ENCODE measurements around the gene MMD2.

Gene MMD2

DNA sequence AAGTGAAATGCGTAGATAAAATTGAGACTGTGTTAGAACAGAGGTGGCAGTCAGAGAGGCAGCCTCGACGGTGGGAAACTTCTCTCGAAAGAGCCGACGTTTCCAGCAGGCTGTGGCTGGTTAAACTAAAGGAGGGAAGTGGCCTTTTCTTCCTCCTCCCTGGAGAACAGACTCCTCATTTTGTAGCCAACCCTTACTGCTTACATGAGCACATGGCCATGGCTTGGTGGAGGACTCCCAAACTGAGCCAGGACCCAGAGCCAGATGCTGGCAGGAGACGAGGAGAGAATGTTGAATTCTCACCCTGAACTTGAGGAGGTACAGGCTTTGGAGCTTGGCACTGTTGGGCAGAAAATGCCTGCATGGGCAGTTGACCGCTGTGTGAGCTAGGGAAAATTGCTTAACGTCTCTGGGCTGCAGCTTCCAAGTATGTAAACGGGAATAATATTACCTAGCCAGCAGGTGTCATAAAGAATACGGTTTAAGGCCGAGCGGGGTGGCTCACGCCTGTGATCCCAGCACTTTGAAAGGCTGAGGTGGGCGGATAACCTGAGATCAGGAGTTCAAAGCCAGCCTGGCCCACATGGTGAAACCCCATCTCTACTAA, 24.5 kb downstream of the MMD2 start:
- H3K27me3 ChIP-seq (ENCODE audit: control insufficient read depth in 1 of 2, insufficient read depth in 2 of 2, low read length in 2 of 2) = no peaks in the 10 kb centered on the region

DNA sequence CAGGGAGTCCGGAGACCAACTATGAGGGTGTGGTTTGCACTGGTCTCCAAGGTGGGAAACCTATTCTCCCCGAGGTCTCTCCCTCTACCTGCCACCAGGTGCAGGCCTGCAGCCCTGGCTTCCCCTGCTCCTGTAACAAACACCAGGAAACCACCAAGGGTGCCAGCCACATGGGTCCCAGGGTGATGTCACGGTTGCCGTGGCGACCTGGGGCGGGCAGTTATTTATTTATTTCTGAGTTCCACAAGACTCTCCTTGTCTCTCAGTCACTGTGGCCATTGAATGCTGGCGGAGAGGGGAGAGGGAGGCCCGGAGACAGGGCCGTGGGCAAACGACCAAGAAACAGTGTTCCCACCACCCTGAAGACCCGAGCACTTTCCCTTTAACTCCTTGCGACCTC, 27.0 kb downstream of the MMD2 start:
- Histone ChIP-seq H3K36me3 (ENCODE audit: control insufficient read depth in 2 of 2, insufficient read depth in 2 of 2, low read length in 2 of 2) (no peaks in the 10 kb centered on the region), H3K9me3 (ENCODE audit: control insufficient read depth in 2 of 2, low read length in 2 of 2) (no peaks in the 10 kb centered on the region), H3K27me3 (ENCODE audit: control insufficient read depth in 1 of 2, insufficient read depth in 2 of 2, low read length in 2 of 2) (peaks cover 8 to 13% of the 10 kb centered on the region in 2 donors), H3K9ac (ENCODE audit: low read length in 2 of 2) (no peak overlapping the region), H3K4me1 (ENCODE audit: control insufficient read depth, insufficient read depth, low read length) (no peaks in the 10 kb centered on the region), H3K27ac (ENCODE audit: low read length) (no peak overlapping the region), H3K4me3 (ENCODE audit: low read length in 2 of 2) (no peak overlapping the region)

More for the DNA sequence above, 24.5 kb downstream of the MMD2 start:
- Histone ChIP-seq H3K4me1 (ENCODE audit: control insufficient read depth, insufficient read depth, low read length) (no peaks in the 10 kb centered on the region), H3K36me3 (ENCODE audit: control insufficient read depth in 2 of 2, insufficient read depth in 2 of 2, low read length in 2 of 2) (no peaks in the 10 kb centered on the region), H3K9ac (ENCODE audit: low read length in 2 of 2) (no peak overlapping the region), H3K9me3 (ENCODE audit: control insufficient read depth in 2 of 2, low read length in 2 of 2) (no peaks in the 10 kb centered on the region), H3K27ac (ENCODE audit: low read length) (no peak overlapping the region), H3K4me3 (ENCODE audit: low read length in 2 of 2) (no peak overlapping the region)

DNA sequence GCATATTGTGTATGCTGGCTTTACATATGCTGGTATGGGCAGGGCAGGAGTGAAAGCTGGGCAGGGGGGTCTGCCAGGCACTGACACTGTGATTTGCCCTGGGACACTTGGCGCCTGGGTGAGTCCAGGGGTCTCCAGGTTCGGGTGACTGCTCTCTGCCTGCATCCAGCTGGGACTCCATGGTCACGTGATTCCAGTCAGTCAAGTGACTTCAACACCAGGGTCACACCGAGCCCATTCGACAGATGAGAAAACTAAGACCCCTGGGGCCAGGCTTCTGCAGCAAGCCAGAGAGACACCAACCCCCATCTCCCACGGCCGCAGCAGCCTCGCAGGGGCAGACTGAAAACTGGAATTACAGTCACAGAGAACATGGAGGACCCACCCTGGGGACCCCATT, 30.0 kb downstream of the MMD2 start:
- Histone ChIP-seq H3K36me3 (ENCODE audit: control insufficient read depth in 2 of 2, insufficient read depth in 2 of 2, low read length in 2 of 2) (no peaks in the 10 kb centered on the region), H3K4me1 (ENCODE audit: control insufficient read depth, insufficient read depth, low read length) (no peaks in the 10 kb centered on the region), H3K27me3 (ENCODE audit: control insufficient read depth in 1 of 2, insufficient read depth in 2 of 2, low read length in 2 of 2) (peaks cover 8 to 13% of the 10 kb centered on the region in 2 donors), H3K9ac (ENCODE audit: low read length in 2 of 2) (no peak overlapping the region), H3K9me3 (ENCODE audit: control insufficient read depth in 2 of 2, low read length in 2 of 2) (no peaks in the 10 kb centered on the region), H3K27ac (ENCODE audit: low read length) (no peak overlapping the region), H3K4me3 (ENCODE audit: low read length in 2 of 2) (no peak overlapping the region)

DNA sequence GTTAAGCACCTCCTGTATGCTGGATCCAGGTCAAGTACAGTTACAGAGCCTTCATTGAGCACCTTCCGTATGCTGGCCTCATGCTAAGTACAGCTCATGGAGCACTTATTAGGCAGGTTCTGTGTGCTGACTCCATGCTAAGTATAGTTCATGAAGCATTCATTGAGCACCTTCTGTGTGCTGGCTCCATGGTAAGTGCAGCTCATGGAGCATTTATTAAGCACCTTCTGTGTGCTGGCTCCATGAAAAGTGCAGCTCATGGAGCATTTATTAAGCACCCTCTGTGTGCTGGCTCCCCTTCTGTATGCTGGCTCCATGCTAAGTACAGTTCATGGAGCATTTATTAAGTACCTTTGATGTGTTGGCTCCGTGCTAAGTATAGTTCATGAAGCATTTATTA, 30.5 kb downstream of the MMD2 start:
- Histone ChIP-seq H3K9ac (ENCODE audit: low read length in 2 of 2) (no peak overlapping the region), H3K4me1 (ENCODE audit: control insufficient read depth, insufficient read depth, low read length) (no peaks in the 10 kb centered on the region), H3K9me3 (ENCODE audit: control insufficient read depth in 2 of 2, low read length in 2 of 2) (no peaks in the 10 kb centered on the region), H3K27me3 (ENCODE audit: control insufficient read depth in 1 of 2, insufficient read depth in 2 of 2, low read length in 2 of 2) (peaks cover 8 to 13% of the 10 kb centered on the region in 2 donors), H3K4me3 (ENCODE audit: low read length in 2 of 2) (no peak overlapping the region), H3K27ac (ENCODE audit: low read length) (no peak overlapping the region), H3K36me3 (ENCODE audit: control insufficient read depth in 2 of 2, insufficient read depth in 2 of 2, low read length in 2 of 2) (no peaks in the 10 kb centered on the region)

DNA sequence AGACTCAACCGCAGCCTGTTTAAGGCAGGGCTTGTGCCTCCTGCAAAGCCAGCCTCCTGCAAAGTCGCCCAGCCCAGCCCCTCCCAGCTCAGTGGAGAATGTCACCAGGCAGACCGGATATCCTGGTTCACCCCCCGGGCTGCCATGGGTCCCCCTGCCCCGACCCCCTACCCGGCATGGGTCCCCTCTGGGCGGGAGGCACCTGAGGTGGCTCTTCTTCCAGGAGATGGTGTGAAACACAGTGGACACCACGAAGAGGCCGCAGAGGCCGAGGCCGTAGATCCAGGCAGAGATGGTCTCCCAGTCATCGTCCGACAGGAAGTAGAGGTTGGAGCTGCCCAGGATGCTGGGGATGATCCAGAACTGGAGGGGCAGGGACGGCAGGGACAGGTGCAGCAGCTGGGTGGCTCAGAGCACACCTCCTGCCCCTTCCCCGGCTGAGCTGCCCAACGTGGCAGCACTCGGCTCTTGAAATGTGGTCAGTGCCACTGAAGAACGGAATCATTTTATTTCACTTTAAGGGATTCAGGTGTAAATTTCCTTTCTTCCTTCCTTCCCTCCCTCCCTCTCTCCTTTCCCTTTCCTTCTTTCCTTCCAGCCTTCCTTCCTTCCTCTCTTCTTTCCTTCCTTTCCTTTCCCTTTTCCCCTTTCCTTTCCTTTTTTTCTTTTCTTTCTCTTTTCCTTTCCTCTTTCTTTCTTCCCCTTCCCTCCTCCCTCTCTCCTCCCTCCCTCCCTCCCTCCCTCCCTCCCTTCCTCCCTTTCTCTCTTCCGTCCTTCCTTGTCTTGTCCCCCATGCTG, 38.8 kb downstream of the MMD2 start:
- Histone ChIP-seq H3K27me3 (ENCODE audit: control insufficient read depth in 1 of 2, insufficient read depth in 2 of 2, low read length in 2 of 2) (no peaks in the 10 kb centered on the region), H3K9ac (ENCODE audit: low read length in 2 of 2) (no peak overlapping the region), H3K4me3 (ENCODE audit: low read length in 2 of 2) (no peak overlapping the region), H3K4me1 (ENCODE audit: control insufficient read depth, insufficient read depth, low read length) (no peaks in the 10 kb centered on the region), H3K9me3 (ENCODE audit: control insufficient read depth in 2 of 2, low read length in 2 of 2) (peaks cover 0 to 6% of the 10 kb centered on the region in 2 donors), H3K27ac (ENCODE audit: low read length) (no peak overlapping the region), H3K36me3 (ENCODE audit: control insufficient read depth in 2 of 2, insufficient read depth in 2 of 2, low read length in 2 of 2) (no peaks in the 10 kb centered on the region)

DNA sequence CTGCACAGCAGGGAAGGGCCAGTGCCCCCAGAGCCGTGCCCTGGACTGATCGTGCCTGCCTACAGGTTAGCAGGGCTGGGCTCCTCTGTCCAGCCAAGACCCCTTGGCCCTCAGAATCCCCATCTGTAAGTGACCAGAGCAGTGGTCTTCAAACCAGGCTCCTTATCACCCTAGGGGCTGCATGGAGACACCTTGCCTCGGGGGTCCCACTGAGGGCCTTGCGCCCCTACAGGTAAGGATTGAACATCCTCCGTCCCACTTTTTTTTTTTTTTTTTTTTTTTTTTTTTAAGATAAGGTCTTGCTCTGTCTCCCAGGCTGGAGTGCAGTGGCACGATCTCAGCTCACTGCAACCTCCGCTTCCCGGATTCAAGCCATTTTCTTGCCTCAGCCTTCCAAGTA, 42.9 kb downstream of the MMD2 start:
- no peaks in the 10 kb centered on the region for H3K36me3 ChIP-seq (ENCODE audit: control insufficient read depth in 2 of 2, insufficient read depth in 2 of 2, low read length in 2 of 2)
- H3K9ac ChIP-seq (ENCODE audit: low read length in 2 of 2) = no peak overlapping the region

DNA sequence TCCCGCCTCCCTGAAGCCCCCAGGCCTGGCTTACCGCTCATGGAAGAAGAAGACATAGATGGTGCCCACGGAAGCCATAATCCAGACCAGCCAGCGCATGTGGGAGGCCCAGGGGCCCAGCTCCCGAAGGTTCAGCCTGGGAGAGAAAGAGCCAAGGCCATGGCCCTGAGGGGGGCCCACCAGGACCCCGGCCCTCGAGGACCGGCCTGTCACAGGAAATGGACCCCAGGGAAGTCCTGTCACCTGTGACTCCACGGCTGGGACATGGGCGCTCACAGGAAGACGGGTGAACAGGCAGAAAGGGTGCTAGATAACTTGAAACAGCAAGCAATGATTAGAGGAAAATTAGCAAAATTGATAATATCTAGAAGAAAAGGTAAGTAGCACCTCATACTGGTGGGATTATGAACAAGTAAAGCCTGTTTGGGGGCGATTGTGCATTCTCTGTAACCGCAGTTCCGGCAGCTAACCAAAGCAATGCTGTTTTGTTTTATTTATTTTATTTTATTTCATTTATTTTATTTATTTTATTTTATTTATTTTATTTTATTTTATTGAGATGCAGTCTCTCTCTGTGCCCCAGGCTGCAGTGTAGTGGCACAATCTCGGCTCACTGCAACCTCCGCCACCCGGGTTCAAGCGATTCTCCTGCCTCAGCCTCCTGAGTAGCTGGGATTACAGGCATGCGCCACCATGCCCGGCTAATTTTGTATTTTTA, 47.7 kb downstream of the MMD2 start:
- no peaks in the 10 kb centered on the region for H3K27me3 ChIP-seq (ENCODE audit: control insufficient read depth in 1 of 2, insufficient read depth in 2 of 2, low read length in 2 of 2)
- H3K4me1 ChIP-seq (ENCODE audit: control insufficient read depth, insufficient read depth, low read length) = no peaks in the 10 kb centered on the region
- H3K9ac ChIP-seq (ENCODE audit: low read length in 2 of 2) = no peak overlapping the region
- no peaks in the 10 kb centered on the region for H3K9me3 ChIP-seq (ENCODE audit: control insufficient read depth in 2 of 2, low read length in 2 of 2)
- no peak overlapping the region for H3K27ac ChIP-seq (ENCODE audit: low read length)
- H3K4me3 ChIP-seq (ENCODE audit: low read length in 2 of 2) = no peak overlapping the region
- no peaks in the 10 kb centered on the region for H3K36me3 ChIP-seq (ENCODE audit: control insufficient read depth in 2 of 2, insufficient read depth in 2 of 2, low read length in 2 of 2)

More for the DNA sequence above, 42.9 kb downstream of the MMD2 start:
- Histone ChIP-seq H3K4me3 (ENCODE audit: low read length in 2 of 2) (no peak overlapping the region), H3K27me3 (ENCODE audit: control insufficient read depth in 1 of 2, insufficient read depth in 2 of 2, low read length in 2 of 2) (no peaks in the 10 kb centered on the region), H3K4me1 (ENCODE audit: control insufficient read depth, insufficient read depth, low read length) (no peaks in the 10 kb centered on the region), H3K9me3 (ENCODE audit: control insufficient read depth in 2 of 2, low read length in 2 of 2) (peaks cover 0 to 6% of the 10 kb centered on the region in 2 donors), H3K27ac (ENCODE audit: low read length) (no peak overlapping the region)

DNA sequence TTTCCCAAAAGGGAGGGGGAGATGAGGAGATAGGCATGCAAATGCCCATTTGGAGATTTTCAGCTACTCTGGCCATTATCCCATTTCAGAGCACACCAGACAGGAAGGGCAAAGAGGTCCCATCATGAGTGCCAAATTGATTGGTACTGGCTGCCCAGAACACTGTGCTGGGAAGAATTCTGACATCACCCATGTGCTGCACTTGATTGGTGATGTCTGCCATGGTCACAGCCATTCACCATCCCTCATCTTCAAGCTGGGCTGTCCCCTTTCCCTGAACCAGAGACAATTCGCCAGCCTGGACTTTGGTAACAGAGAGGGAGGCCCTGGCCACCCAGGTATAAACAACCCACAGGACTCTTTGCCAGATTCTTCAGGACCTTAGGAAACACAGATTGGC, 52.3 kb downstream of the MMD2 start:
- H3K4me3 ChIP-seq (ENCODE audit: low read length in 2 of 2) = no peak overlapping the region
- no peaks in the 10 kb centered on the region for H3K36me3 ChIP-seq (ENCODE audit: control insufficient read depth in 2 of 2, insufficient read depth in 2 of 2, low read length in 2 of 2)
- no peak overlapping the region for H3K27ac ChIP-seq (ENCODE audit: low read length)
- peaks cover 2 to 6% of the 10 kb centered on the region in 2 donors for H3K27me3 ChIP-seq (ENCODE audit: control insufficient read depth in 1 of 2, insufficient read depth in 2 of 2, low read length in 2 of 2)
- no peak overlapping the region for H3K9ac ChIP-seq (ENCODE audit: low read length in 2 of 2)
- no peaks in the 10 kb centered on the region for H3K9me3 ChIP-seq (ENCODE audit: control insufficient read depth in 2 of 2, low read length in 2 of 2)
- no peaks in the 10 kb centered on the region for H3K4me1 ChIP-seq (ENCODE audit: control insufficient read depth, insufficient read depth, low read length)

DNA sequence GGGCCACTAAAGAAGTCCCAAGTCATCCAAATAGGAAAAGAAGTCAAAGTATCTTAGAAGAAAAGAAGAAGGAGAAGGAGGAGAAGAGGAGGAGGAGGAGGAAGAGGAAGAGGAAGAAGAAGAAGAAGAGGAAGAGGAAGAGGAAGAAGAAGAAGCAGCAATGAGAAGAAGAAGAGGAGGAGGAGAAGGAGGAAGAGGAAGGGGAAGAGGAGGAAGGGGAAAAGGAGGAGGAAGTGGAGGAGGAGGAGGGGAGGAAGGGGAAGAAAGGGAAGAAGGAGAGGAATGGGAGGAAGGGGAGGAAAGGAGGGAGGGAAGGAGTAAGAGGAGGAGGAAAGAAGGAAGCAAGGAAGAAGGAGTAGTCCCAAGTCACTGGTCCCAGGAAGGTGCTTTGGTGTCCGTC, 53.8 kb downstream of the MMD2 start:
- Histone ChIP-seq H3K36me3 (ENCODE audit: control insufficient read depth in 2 of 2, insufficient read depth in 2 of 2, low read length in 2 of 2) (no peaks in the 10 kb centered on the region), H3K9ac (ENCODE audit: low read length in 2 of 2) (no peak overlapping the region), H3K4me1 (ENCODE audit: control insufficient read depth, insufficient read depth, low read length) (no peaks in the 10 kb centered on the region), H3K9me3 (ENCODE audit: control insufficient read depth in 2 of 2, low read length in 2 of 2) (no peaks in the 10 kb centered on the region), H3K27ac (ENCODE audit: low read length) (no peak overlapping the region), H3K4me3 (ENCODE audit: low read length in 2 of 2) (no peak overlapping the region), H3K27me3 (ENCODE audit: control insufficient read depth in 1 of 2, insufficient read depth in 2 of 2, low read length in 2 of 2) (peaks cover 4 to 6% of the 10 kb centered on the region in 2 donors)

DNA sequence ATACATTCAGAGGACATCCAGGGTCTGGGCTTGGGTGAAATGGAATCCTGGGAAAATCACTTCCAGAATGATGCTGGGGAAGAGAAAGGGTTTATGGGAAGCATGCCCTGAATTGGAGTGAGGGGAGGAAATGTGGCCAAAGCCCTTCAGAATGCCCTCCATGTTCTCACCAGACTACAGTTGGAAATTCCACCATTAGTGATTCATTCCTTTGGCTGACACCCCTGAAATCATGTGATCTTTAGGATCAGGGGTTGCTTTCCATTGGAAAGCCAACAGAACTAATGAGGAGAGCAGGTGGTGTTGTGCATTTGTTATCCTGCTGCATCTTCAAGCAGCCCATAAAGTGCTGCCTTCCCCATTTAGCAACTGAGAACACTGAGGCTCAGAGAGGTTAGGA, 54.6 kb downstream of the MMD2 start:
- Histone ChIP-seq H3K9ac (ENCODE audit: low read length in 2 of 2) (no peak overlapping the region), H3K27me3 (ENCODE audit: control insufficient read depth in 1 of 2, insufficient read depth in 2 of 2, low read length in 2 of 2) (peaks cover 6 to 7% of the 10 kb centered on the region in 2 donors), H3K9me3 (ENCODE audit: control insufficient read depth in 2 of 2, low read length in 2 of 2) (no peaks in the 10 kb centered on the region), H3K4me1 (ENCODE audit: control insufficient read depth, insufficient read depth, low read length) (no peaks in the 10 kb centered on the region), H3K27ac (ENCODE audit: low read length) (no peak overlapping the region), H3K4me3 (ENCODE audit: low read length in 2 of 2) (no peak overlapping the region), H3K36me3 (ENCODE audit: control insufficient read depth in 2 of 2, insufficient read depth in 2 of 2, low read length in 2 of 2) (no peaks in the 10 kb centered on the region)
